BE2C (cell line): ENCODE results near the gene MYL12A.
A peak's percentile ranks its signal among the peaks of the same experiment; 100 is the strongest.
"Not testable (repeated sequence)": the region's sequence is repeated elsewhere in the genome, so short reads cannot be mapped to it uniquely, and the experiment has no call there.

ENCODE experiments used
- DNase-seq: peaks from one replicate; pipeline ENCODE4 v3.0.0-alpha.2; 2020
- H3K27me3 ChIP-seq: fragments of 250-450 bp; sonication (Bioruptor Pico); 2 replicates; pipeline ENCODE4 v1.5.1; 2020; ENCODE audit warnings: mild to moderate bottlenecking
- H3K36me3 ChIP-seq: fragments of 250-450 bp; sonication (Bioruptor Pico); 2 replicates; pipeline ENCODE4 v1.5.1; 2020; ENCODE audit warnings: mild to moderate bottlenecking
- H3K4me1 ChIP-seq: fragments of 250-450 bp; sonication (Bioruptor Pico); 2 replicates; pipeline ENCODE4 v1.5.1; 2020
- H3K4me3 ChIP-seq: 2 replicates; pipeline ENCODE4 v1.5.1; 2011; ENCODE audit warnings: low read depth, low read length
- H3K9me3 ChIP-seq: fragments of 250-450 bp; sonication (Bioruptor Pico); 2 replicates; pipeline ENCODE4 v1.5.1; 2020
- TF ChIP-seq, protein P1 (sequence below): IDR thresholded peaks from 2 replicates; pipeline ENCODE4 v1.5.1; 2012; ENCODE audit warnings: mild to moderate bottlenecking, low read depth, low read length

The MYL12A gene

DNA sequence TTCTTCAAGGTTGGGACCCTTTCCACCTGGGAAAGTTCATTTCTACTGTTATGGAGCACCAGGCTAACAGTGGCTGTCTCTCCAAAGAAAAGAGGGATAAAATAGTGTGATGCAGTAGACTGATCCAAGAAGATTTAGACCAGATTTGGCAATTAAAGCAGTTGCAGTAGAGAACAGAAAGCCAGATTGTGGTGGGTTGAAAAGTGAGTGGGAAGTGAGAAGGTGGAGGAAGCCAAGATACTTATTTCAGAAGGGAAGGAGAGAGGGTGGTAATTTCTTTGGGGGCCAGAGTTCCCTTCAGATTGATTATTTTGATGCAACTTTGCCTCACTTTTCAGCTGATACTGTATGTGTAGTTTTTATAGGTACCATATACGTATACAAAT, 22.3 kb downstream of the MYL12A start:
- no peak for DNase-seq
- TF ChIP-seq, protein P1, sequence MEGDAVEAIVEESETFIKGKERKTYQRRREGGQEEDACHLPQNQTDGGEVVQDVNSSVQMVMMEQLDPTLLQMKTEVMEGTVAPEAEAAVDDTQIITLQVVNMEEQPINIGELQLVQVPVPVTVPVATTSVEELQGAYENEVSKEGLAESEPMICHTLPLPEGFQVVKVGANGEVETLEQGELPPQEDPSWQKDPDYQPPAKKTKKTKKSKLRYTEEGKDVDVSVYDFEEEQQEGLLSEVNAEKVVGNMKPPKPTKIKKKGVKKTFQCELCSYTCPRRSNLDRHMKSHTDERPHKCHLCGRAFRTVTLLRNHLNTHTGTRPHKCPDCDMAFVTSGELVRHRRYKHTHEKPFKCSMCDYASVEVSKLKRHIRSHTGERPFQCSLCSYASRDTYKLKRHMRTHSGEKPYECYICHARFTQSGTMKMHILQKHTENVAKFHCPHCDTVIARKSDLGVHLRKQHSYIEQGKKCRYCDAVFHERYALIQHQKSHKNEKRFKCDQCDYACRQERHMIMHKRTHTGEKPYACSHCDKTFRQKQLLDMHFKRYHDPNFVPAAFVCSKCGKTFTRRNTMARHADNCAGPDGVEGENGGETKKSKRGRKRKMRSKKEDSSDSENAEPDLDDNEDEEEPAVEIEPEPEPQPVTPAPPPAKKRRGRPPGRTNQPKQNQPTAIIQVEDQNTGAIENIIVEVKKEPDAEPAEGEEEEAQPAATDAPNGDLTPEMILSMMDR, result no peak
- Histone ChIP-seq H3K9me3 (no peaks in the 10 kb centered on the region), H3K4me3 (no peak overlapping the region), H3K4me1 (no peaks in the 10 kb centered on the region; the same call in 1 of the 2 replicates), H3K36me3 (no peaks in the 10 kb centered on the region), H3K27me3 (no peaks in the 10 kb centered on the region)

DNA sequence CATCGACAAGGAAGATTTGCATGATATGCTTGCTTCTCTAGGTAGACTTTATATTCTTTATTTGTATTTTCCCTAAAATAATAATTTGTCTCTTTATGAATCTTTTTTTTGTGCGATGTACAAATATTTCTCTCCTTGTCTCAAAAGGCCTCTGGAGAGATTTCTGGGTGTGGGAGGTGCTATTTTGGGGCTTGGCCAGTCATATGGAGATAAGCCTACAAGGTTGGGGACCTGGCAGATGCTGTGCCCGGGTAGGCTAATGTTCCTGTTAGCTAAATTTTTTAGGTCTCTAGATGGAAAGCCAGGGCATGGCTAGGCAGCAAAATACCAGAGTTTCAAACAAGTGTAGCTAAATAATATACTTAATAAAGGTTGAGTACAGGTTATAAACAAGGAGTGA, 25.4 kb downstream of the MYL12A start:
- TF ChIP-seq, protein P1, result no peak
- no peak for DNase-seq
- Histone ChIP-seq H3K36me3 (no peaks in the 10 kb centered on the region), H3K4me3 (no peak overlapping the region), H3K27me3 (no peaks in the 10 kb centered on the region), H3K4me1 (no peaks in the 10 kb centered on the region; the same call in 1 of the 2 replicates), H3K9me3 (no peaks in the 10 kb centered on the region)

DNA sequence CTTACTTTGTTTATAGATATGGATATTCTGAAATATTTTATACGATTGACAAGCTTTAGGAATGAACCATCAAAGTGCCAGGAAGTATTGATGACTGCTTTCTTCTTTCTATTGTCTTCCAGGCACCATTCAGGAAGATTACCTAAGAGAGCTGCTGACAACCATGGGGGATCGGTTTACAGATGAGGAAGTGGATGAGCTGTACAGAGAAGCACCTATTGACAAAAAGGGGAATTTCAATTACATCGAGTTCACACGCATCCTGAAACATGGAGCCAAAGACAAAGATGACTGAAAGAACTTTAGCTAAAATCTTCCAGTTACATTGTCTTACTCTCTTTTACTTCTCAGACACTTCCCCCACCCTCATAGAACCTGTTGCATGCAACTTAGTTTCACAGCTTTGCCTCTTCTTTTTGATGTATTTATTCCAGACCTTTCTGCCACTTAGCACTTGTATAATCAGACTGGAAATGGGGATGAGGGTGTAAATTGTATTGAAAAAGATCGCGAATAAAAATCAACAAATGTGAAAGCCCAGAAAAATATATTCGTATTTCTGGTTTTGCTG, 30.1 kb downstream of the MYL12A start:
- not testable (repeated sequence) for H3K27me3 ChIP-seq, H3K4me1 ChIP-seq, H3K4me3 ChIP-seq, H3K36me3 ChIP-seq, H3K9me3 ChIP-seq, DNase-seq

DNA sequence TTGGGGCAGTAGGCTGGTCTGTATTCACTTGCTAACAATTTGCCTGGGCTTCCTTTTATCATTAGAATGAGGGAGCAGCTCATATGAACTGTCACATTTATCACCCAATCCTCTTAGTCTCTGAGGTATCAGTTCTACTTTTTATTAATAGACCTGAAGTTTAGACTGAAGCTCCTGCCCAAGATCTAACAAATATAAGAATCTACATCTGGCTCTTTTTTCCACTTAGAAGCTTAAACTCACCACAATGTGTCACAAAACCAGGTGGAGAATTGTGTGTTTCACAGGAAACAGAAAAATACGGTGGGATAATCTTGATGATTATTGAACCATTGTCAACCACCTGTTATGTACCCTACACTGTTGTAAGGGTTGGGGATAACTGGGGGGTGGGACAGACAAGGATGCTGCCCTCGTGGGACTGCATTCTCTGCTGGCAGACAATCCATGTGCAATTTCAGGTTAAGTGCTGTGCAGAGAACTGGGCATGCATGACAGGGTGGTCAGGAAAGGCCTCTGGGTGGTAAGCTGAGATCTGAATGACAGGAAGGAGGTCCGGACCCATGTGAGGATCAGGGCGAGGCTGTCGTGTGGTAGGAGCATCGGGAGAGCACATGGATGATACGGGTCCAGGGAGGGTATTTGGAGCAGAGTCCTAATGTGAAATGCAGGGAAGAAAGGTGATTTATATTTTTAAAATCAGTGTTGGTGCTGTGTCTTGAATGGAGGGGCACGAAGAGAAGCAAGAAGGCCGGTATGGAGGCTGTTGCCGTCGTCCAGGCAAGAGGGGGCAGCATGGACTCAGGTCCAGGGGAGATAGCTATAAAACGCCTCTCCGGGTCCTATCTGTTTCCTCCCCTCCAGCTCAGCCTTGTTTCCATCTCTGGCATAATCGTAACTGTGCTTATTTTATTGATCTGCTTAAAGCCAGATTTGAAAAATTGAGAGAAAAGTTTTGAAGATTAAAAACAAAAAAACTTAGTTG, 31.9 kb downstream of the MYL12A start:
- TF ChIP-seq, protein P1, result no peak
- Histone ChIP-seq H3K4me1 (no peaks in the 10 kb centered on the region), H3K27me3 (no peaks in the 10 kb centered on the region), H3K4me3 (no peak overlapping the region), H3K36me3 (no peaks in the 10 kb centered on the region), H3K9me3 (no peaks in the 10 kb centered on the region)
- DNase-seq, result no peak

DNA sequence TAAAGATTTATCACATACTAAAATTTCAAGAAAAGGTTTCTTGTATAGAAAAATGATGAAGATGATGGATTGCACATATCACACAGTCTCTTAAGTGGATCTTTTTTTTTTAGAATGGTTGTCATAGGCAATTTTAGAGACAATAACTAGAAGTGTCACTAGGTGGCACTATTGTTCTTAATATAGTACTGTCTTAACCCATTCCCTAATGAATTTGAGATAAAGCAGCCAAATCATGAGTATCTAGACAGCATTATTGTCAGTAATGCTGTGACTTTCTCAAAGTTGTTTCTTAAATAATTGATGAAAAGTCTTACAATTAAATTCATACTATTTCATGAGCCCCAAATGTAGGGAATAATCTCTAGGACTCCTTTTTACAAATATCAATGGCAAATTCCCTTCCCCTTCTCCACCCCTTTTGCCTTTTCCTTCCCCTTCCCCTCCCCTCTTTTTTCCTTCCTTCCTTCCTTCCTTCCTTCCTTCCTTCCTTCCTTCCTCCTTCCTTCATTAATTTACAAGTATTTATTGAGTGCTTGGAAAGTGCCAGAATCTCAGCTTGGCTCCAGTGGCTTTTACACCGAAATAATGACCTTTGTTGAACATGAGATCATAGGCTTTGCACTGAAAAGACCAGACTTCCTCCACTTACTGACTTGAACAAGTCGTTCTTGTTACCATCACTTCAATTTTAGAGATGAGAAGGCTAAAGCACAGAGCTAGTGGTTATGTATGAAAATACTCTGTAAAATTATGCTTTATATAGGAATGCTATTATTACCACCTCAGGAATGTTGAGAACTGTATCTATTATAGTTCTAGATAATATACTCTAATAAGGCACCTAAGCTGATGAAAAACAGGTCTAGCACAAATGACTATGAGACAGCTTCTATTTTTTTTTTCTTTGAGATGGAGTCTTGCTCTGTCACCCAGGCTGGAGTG, 34.1 kb downstream of the MYL12A start:
- TF ChIP-seq, protein P1, result peak; percentile 37; the same call in 1 of the 2 replicates

DNA sequence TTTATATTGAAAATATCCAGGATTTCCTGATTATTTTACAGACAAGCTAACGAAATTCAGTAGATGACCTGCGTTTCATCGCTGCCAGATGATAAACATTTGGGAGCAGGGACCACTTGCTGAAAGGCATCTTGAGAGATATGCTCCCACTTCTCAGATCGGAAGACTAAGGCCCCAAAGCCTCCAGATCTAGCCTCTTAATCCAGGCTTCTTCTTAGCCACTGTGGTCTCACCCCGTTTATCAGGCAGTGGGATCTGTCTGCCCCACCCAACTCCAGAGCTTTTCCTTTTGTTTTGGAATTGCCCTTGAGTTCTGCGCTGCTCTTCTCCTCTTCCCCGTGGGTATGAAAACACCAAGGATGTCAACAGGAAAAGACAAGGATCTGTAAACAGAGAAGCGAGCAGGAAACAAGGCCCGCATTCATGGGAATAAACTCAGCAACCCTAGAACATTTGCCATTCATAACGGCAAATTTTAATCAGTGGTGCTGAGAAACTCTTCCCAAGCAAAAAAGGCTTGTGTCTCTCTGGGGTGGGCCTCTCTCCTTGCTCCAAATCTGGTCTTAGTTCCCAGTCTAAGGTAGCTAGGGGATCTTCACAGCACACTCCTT, 35.8 kb downstream of the MYL12A start:
- TF ChIP-seq, protein P1, result no peak
- no peak for DNase-seq
- no peak overlapping the region for H3K4me3 ChIP-seq

More for the DNA sequence above, 34.1 kb downstream of the MYL12A start:
- H3K27me3 ChIP-seq, result no peaks in the 10 kb centered on the region
- no peaks in the 10 kb centered on the region for H3K4me1 ChIP-seq
- H3K4me3 ChIP-seq, result no peak overlapping the region
- H3K36me3 ChIP-seq, result no peaks in the 10 kb centered on the region
- DNase-seq, result no peak
- H3K9me3 ChIP-seq, result no peaks in the 10 kb centered on the region

More for the DNA sequence above, 35.8 kb downstream of the MYL12A start:
- no peaks in the 10 kb centered on the region for H3K4me1 ChIP-seq
- H3K9me3 ChIP-seq, result no peaks in the 10 kb centered on the region
- H3K27me3 ChIP-seq, result no peaks in the 10 kb centered on the region
- no peaks in the 10 kb centered on the region for H3K36me3 ChIP-seq
